Measurements from ENCODE around the gene FRMPD2. TPM values are rescaled to one million over a fixed set of nuclear protein-coding genes. Genes with fewer than 3 reads are reported as not detected.
"Not testable (repeated sequence)": the region's sequence is repeated elsewhere in the genome, so short reads cannot be mapped to it uniquely, and the experiment has no call there.

The FRMPD2 gene
- total RNA-seq, 1 experiment from 2014 or later, result not detected

- H3K4me1 ChIP-seq (ENCODE audit: insufficient read depth, low read length, poor library complexity, severe bottlenecking), result peaks cover 4% of the 10 kb centered on the region
- no peaks in the 10 kb centered on the region for H3K36me3 ChIP-seq (ENCODE audit: insufficient read depth, low read length, poor library complexity, severe bottlenecking)
- DNase-seq (ENCODE audit: low spot score), result no peak
- ChIA-PET CTCF (no interaction called here), POLR2A (ENCODE audit: low non-redundant PET) (no interaction called here)
- intact Hi-C loops (cut with micrococcal nuclease; ENCODE audit: unreplicated experiment), result no loop called here
- H3K27ac ChIP-seq (ENCODE audit: low read depth, low read length, poor library complexity, severe bottlenecking), result no peak overlapping the region
- TF ChIP-seq EZH2 (IDR thresholded peaks at IDR 0.05; ENCODE audit: borderline replicate concordance, low read depth, low read length, poor library complexity, severe bottlenecking) (no peak), CTCF (conservative IDR thresholded peaks at IDR 0.05; ENCODE audit: low read depth, low read length) (no peak)
- H3K4me3 ChIP-seq (ENCODE audit: low read depth, low read length, poor library complexity, severe bottlenecking), result no peak overlapping the region
- H3K9me3 ChIP-seq (ENCODE audit: low read depth, low read length, poor library complexity, severe bottlenecking), result peaks cover 5% of the 10 kb centered on the region
- BruUV-seq (replicated peaks), result no TSS peak
- H3K27me3 ChIP-seq (replicated peaks; ENCODE audit: insufficient read depth, low read depth, low read length, poor library complexity), result no peaks in the 10 kb centered on the region
Measured at GRCh38 chr10:48282829-48283228, 8.3 kb upstream of the FRMPD2 start.

- H3K4me3 ChIP-seq (ENCODE audit: low read depth, low read length, poor library complexity, severe bottlenecking); H3K4me1 ChIP-seq (ENCODE audit: insufficient read depth, low read length, poor library complexity, severe bottlenecking); H3K27me3 ChIP-seq (replicated peaks; ENCODE audit: insufficient read depth, low read depth, low read length, poor library complexity); BruUV-seq (replicated peaks); H3K9me3 ChIP-seq (ENCODE audit: low read depth, low read length, poor library complexity, severe bottlenecking); POLR2A ChIA-PET (ENCODE audit: low non-redundant PET); H3K27ac ChIP-seq (ENCODE audit: low read depth, low read length, poor library complexity, severe bottlenecking); DNase-seq (ENCODE audit: low spot score); CTCF ChIA-PET; H3K36me3 ChIP-seq (ENCODE audit: insufficient read depth, low read length, poor library complexity, severe bottlenecking): not testable (repeated sequence)
- intact Hi-C loops (cut with micrococcal nuclease; ENCODE audit: unreplicated experiment), result loop anchor here (1.0 kb wide), 1 partner anchor 24 kb away; no protein-coding TSS in a partner anchor
Measured at GRCh38 chr10:48281697-48282096, 7.2 kb upstream of the FRMPD2 start.

- Histone ChIP-seq H3K27me3 (replicated peaks; ENCODE audit: insufficient read depth, low read depth, low read length, poor library complexity) (no peaks in the 10 kb centered on the region), H3K4me3 (ENCODE audit: low read depth, low read length, poor library complexity, severe bottlenecking) (no peak overlapping the region), H3K4me1 (ENCODE audit: insufficient read depth, low read length, poor library complexity, severe bottlenecking) (no peaks in the 10 kb centered on the region), H3K9me3 (ENCODE audit: low read depth, low read length, poor library complexity, severe bottlenecking) (peaks cover 5% of the 10 kb centered on the region), H3K36me3 (ENCODE audit: insufficient read depth, low read length, poor library complexity, severe bottlenecking) (no peaks in the 10 kb centered on the region), H3K27ac (ENCODE audit: low read depth, low read length, poor library complexity, severe bottlenecking) (no peak overlapping the region)
- no peak for DNase-seq (ENCODE audit: low spot score)
- intact Hi-C loops (cut with micrococcal nuclease; ENCODE audit: unreplicated experiment), result no loop called here
- ChIA-PET CTCF (no interaction called here), POLR2A (ENCODE audit: low non-redundant PET) (no interaction called here)
- TF ChIP-seq EZH2 (IDR thresholded peaks at IDR 0.05; ENCODE audit: borderline replicate concordance, low read depth, low read length, poor library complexity, severe bottlenecking), result no peak
- TF ChIP-seq CTCF (conservative IDR thresholded peaks at IDR 0.05; ENCODE audit: low read depth, low read length), result no peak
- BruUV-seq (replicated peaks), result no TSS peak
Measured at GRCh38 chr10:48279081-48279751, 4.7 kb upstream of the FRMPD2 start.

GRCh38 chr10:48277093-48277492 is 2.6 kb upstream of the FRMPD2 start:
- no TSS peak for BruUV-seq (replicated peaks)
- intact Hi-C loops (cut with micrococcal nuclease; ENCODE audit: unreplicated experiment), result no loop called here
- Histone ChIP-seq H3K4me1 (ENCODE audit: insufficient read depth, low read length, poor library complexity, severe bottlenecking) (no peaks in the 10 kb centered on the region), H3K27ac (ENCODE audit: low read depth, low read length, poor library complexity, severe bottlenecking) (no peak overlapping the region), H3K9me3 (ENCODE audit: low read depth, low read length, poor library complexity, severe bottlenecking) (no peaks in the 10 kb centered on the region), H3K27me3 (replicated peaks; ENCODE audit: insufficient read depth, low read depth, low read length, poor library complexity) (no peaks in the 10 kb centered on the region), H3K4me3 (ENCODE audit: low read depth, low read length, poor library complexity, severe bottlenecking) (no peak overlapping the region), H3K36me3 (ENCODE audit: insufficient read depth, low read length, poor library complexity, severe bottlenecking) (no peaks in the 10 kb centered on the region)
- POLR2A ChIA-PET (ENCODE audit: low non-redundant PET), result no interaction called here
- CTCF ChIA-PET, result no interaction called here
- no peak for TF ChIP-seq EZH2 (IDR thresholded peaks at IDR 0.05; ENCODE audit: borderline replicate concordance, low read depth, low read length, poor library complexity, severe bottlenecking)
- DNase-seq (ENCODE audit: low spot score), result no peak
